Smooth muscle cell (in vitro differentiated cells): Measurements from ENCODE around the gene GPR171. TPM values are rescaled to one million over a fixed set of nuclear protein-coding genes. Genes with fewer than 3 reads are reported as not detected.

Experiments
- DNase-seq: peaks from one replicate; lab custom pipeline; 2025; ENCODE audit not compliant: unreplicated experiment; lab: John Stamatoyannopoulos, UW
- H2AFZ ChIP-seq: fragments of 200-600 bp; sonication (generic); 2 replicates; pipeline ENCODE4 v1.6.0; 2016; ENCODE audit warnings: antibody characterized with exemption, low read depth, mild to moderate bottlenecking
- H3F3A ChIP-seq: fragments of 200-600 bp; sonication (generic); 2 replicates; pipeline ENCODE4 v1.6.0; 2017; ENCODE audit warnings: antibody characterized with exemption, low read depth
- H3K27ac ChIP-seq: fragments of 200-600 bp; sonication (generic); 2 replicates; pipeline ENCODE4 v1.5.1; 2016; ENCODE audit warnings: low read depth, mild to moderate bottlenecking
- H3K27me3 ChIP-seq: fragments of 200-600 bp; sonication (generic); 2 replicates; pipeline ENCODE4 v1.6.1; 2016; ENCODE audit warnings: low read depth, mild to moderate bottlenecking
- H3K36me3 ChIP-seq: fragments of 200-600 bp; sonication (generic); 2 replicates; pipeline ENCODE4 v1.5.1; 2016; ENCODE audit warnings: low read depth
- H3K4me1 ChIP-seq: fragments of 200-600 bp; sonication (generic); 2 replicates; pipeline ENCODE4 v1.5.1; 2016; ENCODE audit warnings: low read depth
- H3K4me2 ChIP-seq: fragments of 200-600 bp; sonication (generic); 2 replicates; pipeline ENCODE4 v1.6.0; 2016; ENCODE audit warnings: mild to moderate bottlenecking
- H3K4me3 ChIP-seq: fragments of 200-600 bp; sonication (generic); 2 replicates; pipeline ENCODE4 v1.5.1; 2016; ENCODE audit warnings: mild to moderate bottlenecking
- H3K79me2 ChIP-seq: fragments of 200-600 bp; sonication (generic); 2 replicates; pipeline ENCODE4 v1.6.0; 2016; ENCODE audit warnings: low read depth, mild to moderate bottlenecking
- H3K9ac ChIP-seq: fragments of 200-600 bp; sonication (generic); 2 replicates; pipeline ENCODE4 v1.6.0; 2016; ENCODE audit warnings: low read depth
- H3K9me3 ChIP-seq: fragments of 200-600 bp; sonication (generic); replicated peaks from 2 replicates; pipeline ENCODE4 v1.5.1; 2016; ENCODE audit warnings: low read depth
- H4K20me1 ChIP-seq: fragments of 200-600 bp; sonication (generic); 2 replicates; pipeline ENCODE4 v1.6.0; 2016; ENCODE audit warnings: low read depth
- CTCF ChIP-seq: fragments of 200-600 bp; sonication (generic); IDR thresholded peaks from 2 replicates; pipeline ENCODE4 v1.5.1; 2017; ENCODE audit warnings: borderline replicate concordance, mild to moderate bottlenecking, antibody characterized with exemption; ENCODE audit not compliant: insufficient read depth, poor library complexity, severe bottlenecking
- WGBS: methylation state at CpG from one replicate; pipeline ENCODE4 v1.1.7; 2016; ENCODE audit warnings: low lambda C conversion rate; 5-methylcytosine and 5-hydroxymethylcytosine counted together
- polyA plus RNA-seq: library from polyadenylated mRNA; unstranded; fragments of >200 nt; fragmentation: Nextera tagmentation; extraction: Ambion mirVana; gene quantifications from 2 replicates; pipeline ENCODE4 v1.2.1, GENCODE V29; 2016
- total RNA-seq: library from RNA; depleted of rRNA; stranded (reverse); fragments of >200 nt; gene quantifications from 2 replicates; pipeline ENCODE4 v1.2.3, GENCODE V29; 2014

The GPR171 gene
- total and polyA plus RNA-seq, 2 experiments from 2014 or later = 4.2 TPM; not detected in 1

GRCh38 chr3:151205482-151205881, 2.5 kb upstream of the GPR171 start:
- H3K9ac ChIP-seq = no peak overlapping the region
- no peaks in the 10 kb centered on the region for H3K27me3 ChIP-seq
- H3K4me3 ChIP-seq = no peak overlapping the region
- peaks cover under 1% of the 10 kb centered on the region for H3K4me1 ChIP-seq
- WGBS = 95% methylated on average over 6 of the region's 6 CpGs
- peaks cover 1% of the 10 kb centered on the region for H3F3A ChIP-seq
- no peaks in the 10 kb centered on the region for H3K79me2 ChIP-seq
- H2AFZ ChIP-seq = no peak overlapping the region
- TF ChIP-seq CTCF = no peak
- no peaks in the 10 kb centered on the region for H4K20me1 ChIP-seq
- H3K9me3 ChIP-seq = no peaks in the 10 kb centered on the region
- no peak overlapping the region for H3K4me2 ChIP-seq
- no peak overlapping the region for H3K27ac ChIP-seq
- no peak for DNase-seq
- no peaks in the 10 kb centered on the region for H3K36me3 ChIP-seq

- Histone ChIP-seq H3K79me2 (no peaks in the 10 kb centered on the region), H3F3A (no peaks in the 10 kb centered on the region), H3K36me3 (no peaks in the 10 kb centered on the region), H3K27ac (no peak overlapping the region), H2AFZ (no peak overlapping the region), H3K4me3 (no peak overlapping the region), H4K20me1 (no peaks in the 10 kb centered on the region), H3K9ac (no peak overlapping the region), H3K4me1 (no peaks in the 10 kb centered on the region), H3K9me3 (no peaks in the 10 kb centered on the region), H3K4me2 (no peak overlapping the region), H3K27me3 (no peaks in the 10 kb centered on the region)
- DNase-seq = no peak
- WGBS = 92% methylated on average over 3 of the region's 3 CpGs
- TF ChIP-seq CTCF = no peak
These were observed 1.8 kb upstream of the GPR171 start for GRCh38 chr3:151204530-151205402.

GRCh38 chr3:151201051-151201730, 1.8 kb downstream of the GPR171 start:
- no peak for TF ChIP-seq CTCF
- no peaks in the 10 kb centered on the region for H3K79me2 ChIP-seq
- no peaks in the 10 kb centered on the region for H4K20me1 ChIP-seq
- no peak overlapping the region for H3K27ac ChIP-seq
- H3K27me3 ChIP-seq = no peaks in the 10 kb centered on the region
- no peaks in the 10 kb centered on the region for H3K9me3 ChIP-seq
- no peaks in the 10 kb centered on the region for H3K4me1 ChIP-seq
- H3F3A ChIP-seq = no peaks in the 10 kb centered on the region
- no peak overlapping the region for H3K9ac ChIP-seq
- H3K4me3 ChIP-seq = no peak overlapping the region
- H3K36me3 ChIP-seq = no peaks in the 10 kb centered on the region
- H2AFZ ChIP-seq = no peak overlapping the region
- no peak for DNase-seq
- WGBS = 97% methylated on average over 7 of the region's 7 CpGs
- H3K4me2 ChIP-seq = no peak overlapping the region
